C4-2B (cell line): ENCODE results near the gene SERPINA4.

Experiments used
- H3K27ac ChIP-seq: fragments of 450-650 bp; 2 replicates; pipeline ENCODE4 v1.5.1; 2017
- ZFX ChIP-seq: fragments of 450-650 bp; IDR thresholded peaks from 2 replicates; pipeline ENCODE4 v1.6.1; 2017
- TF ChIP-seq, protein P1 (sequence below): fragments of 450-650 bp; conservative IDR thresholded peaks from 2 replicates; pipeline ENCODE4 v1.5.1; 2017; ENCODE audit warnings: mild to moderate bottlenecking

SERPINA4 gene

DNA sequence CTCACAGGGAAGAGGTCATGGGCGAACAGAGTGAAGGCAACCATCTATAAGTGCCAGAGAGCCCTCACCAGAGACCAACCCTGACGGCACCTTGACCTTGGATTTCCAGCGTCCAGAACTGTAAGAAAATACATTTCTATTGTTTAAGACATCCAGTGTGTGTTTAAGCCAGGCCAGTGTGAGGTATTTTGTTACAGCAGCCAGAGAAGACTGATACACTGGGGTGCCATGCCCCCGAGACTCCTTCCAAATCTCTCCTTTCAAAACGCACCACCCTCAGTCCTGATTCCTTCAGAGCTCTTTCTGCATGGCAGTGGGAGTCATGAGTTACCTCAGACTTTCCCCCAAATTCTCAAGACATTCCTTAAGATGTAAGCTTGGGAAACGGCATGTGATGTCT lies 17.5 kb downstream of the SERPINA4 start:
- TF ChIP-seq ZFX = no peak
- TF ChIP-seq, protein P1, sequence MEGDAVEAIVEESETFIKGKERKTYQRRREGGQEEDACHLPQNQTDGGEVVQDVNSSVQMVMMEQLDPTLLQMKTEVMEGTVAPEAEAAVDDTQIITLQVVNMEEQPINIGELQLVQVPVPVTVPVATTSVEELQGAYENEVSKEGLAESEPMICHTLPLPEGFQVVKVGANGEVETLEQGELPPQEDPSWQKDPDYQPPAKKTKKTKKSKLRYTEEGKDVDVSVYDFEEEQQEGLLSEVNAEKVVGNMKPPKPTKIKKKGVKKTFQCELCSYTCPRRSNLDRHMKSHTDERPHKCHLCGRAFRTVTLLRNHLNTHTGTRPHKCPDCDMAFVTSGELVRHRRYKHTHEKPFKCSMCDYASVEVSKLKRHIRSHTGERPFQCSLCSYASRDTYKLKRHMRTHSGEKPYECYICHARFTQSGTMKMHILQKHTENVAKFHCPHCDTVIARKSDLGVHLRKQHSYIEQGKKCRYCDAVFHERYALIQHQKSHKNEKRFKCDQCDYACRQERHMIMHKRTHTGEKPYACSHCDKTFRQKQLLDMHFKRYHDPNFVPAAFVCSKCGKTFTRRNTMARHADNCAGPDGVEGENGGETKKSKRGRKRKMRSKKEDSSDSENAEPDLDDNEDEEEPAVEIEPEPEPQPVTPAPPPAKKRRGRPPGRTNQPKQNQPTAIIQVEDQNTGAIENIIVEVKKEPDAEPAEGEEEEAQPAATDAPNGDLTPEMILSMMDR = no peak

DNA sequence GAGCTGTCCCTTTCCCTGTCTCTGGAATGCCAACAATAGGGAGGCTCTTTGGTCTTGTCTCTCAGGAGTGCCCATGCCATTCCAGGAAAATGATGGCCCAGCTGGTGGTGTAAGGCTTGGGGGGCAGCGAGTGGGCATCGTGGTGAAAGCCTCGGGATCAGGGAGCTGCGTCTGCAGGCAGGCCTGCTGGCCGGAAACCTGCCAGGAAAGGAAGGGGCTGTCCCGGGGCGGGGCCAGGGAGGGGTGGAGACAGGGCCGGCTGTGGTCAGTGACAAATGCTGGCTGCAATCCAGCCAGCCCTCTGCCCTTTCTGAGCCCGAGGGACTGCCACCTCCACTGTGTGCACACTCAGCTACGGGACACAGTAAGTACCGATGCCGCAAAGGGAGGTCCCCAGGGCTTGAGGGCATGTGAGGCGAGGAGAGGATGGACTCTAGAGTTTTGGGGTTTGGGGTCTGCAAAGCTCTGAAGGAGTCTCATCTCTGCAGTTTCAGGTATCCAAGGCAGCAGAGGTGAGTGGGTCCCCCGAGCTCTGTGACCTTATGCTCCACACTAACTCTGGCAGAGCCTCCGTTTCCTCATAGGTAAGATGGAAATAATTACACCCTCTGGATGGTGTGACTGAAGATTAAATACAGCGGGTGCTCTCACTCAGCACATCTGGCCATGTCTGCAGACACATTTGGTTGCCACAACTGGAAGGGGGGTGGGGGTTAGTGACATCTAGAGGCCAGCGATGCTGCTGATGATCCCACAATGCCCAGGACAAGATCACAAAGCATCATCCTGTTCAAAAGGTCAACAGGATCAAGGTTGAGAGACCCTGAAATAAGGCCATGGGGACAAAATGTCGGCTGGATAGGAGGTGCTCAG lies 20.1 kb downstream of the SERPINA4 start, which contains the start of gene SERPINA5:
Gene SERPINA5 (plus strand): TSS at position 300 of the 873 bp plus-strand sequence. CDS start 5,937 bp downstream, outside the sequence.
- TF ChIP-seq, protein P1 = no peak
- no peak for TF ChIP-seq ZFX
- no peak within 1 kb of the TSS for H3K27ac ChIP-seq

More for the DNA sequence above, 17.5 kb downstream of the SERPINA4 start:
- no peak overlapping the region for H3K27ac ChIP-seq

DNA sequence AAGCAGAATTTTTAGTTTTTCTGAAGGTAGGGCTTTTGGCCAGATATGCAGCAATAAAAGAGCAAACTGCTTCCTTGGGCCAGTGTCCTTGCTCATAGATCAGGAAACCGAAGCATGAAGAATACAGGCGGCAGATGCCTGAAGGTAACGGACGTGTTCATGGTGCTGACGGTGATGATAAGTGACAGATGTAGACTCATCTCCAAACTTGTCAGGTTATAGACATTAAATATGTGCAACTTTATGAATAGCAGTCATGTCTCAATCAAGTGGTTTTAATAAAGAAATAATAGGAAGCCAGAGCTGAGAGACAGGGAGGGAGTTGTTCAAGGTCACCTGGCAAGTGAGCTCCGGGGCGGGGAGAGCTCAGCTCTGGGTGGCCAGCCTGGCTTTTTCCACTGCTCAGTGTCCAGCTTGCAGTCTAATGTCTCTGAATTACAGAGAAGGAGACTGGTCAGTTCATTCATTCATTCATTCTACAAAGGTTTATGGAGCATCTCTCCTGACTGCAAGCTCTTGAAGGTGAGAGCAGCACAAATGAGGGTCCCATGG lies 21.0 kb downstream of the SERPINA4 start:
- TF ChIP-seq, protein P1 = no peak
- H3K27ac ChIP-seq = no peak overlapping the region

DNA sequence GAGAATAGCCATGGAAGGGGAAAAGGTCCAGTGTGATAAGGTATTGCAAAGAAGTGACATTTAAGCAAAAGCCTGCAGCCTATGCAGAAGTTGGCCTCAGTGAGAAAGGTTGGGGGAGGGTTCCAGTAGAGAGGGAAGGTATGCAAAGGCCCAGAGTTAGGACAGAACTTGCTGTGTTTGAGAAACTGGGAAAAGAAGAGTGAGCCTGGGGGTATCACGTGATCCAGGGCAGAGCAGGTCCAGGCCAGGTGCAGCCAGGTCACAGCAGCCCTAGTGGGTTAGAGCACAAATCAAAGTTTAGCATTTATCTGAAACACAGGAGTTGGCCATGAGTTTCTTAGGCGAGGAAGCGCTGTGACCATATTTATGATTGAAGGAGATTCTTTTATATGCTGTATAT lies 21.6 kb downstream of the SERPINA4 start:
- TF ChIP-seq, protein P1 = no peak
- no peak for TF ChIP-seq ZFX
- no peak overlapping the region for H3K27ac ChIP-seq

DNA sequence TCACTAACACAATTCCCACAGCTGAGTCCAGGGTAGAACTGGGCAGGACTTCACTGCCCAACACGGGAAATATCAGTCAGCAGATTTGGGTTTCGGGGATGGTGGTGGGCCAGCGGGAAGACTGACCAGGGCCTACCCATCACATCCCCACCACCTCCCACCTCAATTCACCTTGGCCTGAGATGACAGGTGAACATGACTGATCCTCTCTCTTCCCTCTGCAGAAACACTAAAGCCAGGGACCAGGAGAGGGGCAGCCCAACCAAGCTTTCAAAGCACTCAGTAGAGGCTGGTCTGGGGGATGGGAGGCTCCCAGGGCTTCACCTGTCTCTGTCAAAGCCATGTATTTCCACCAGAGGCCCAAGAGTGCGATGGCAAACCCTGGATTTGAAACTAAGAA lies 22.3 kb downstream of the SERPINA4 start:
- no peak overlapping the region for H3K27ac ChIP-seq
- TF ChIP-seq, protein P1 = no peak
- no peak for TF ChIP-seq ZFX

DNA sequence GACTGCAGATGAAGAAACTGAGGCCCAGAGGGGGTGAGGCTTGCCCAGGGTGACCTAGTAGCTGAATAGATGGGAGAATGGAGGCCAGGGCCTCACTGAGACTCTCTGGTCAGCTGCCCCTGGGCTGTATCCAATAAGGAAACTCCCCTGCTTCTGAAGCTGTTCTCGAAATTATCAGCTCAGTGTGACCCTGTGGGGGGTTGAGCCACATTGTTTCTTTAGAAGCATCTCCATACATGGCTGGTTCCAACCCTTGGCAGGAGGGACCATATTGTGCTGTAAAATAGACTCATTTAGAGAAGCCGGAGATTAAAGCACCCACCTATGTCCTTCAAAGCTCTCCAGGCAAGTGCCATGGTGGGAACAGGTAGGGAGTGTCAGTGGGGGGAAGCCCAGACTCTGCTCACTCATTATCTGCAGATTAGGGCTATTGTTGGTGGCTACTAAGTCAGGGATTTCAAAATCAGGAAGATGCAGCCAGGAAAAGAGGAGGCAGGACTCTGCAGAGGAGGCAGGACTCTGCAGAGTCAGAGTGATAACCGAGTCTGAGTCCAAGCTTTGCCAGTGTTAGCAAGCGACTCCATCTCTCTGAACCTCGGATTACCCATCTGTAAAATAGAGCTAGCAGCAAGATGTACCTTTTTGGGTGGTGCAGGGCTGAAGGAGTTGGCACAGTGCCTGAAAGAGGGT lies 23.5 kb downstream of the SERPINA4 start:
- TF ChIP-seq ZFX = no peak
- TF ChIP-seq, protein P1 = no peak
- H3K27ac ChIP-seq = no peak overlapping the region

DNA sequence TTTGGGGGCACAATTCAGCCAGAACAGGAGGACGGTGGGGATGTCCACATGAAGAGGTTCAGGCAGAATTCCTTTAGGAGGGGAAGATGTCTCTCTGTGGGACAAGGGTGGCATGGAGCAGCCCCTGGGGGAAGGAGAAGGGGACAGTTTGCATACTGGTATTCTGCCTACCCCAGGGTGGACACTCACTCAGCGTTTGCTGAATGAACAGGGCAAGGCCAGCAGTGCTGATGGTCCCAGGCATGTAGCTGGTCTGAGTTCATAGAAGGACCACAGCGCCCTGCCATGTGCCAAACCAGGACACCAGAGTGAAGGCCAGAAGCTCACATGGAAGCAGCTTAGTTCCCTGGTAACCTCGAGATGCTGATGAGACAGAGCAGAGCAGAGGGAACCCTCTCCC lies 25.4 kb downstream of the SERPINA4 start:
- TF ChIP-seq, protein P1 = no peak
- TF ChIP-seq ZFX = no peak
- no peak overlapping the region for H3K27ac ChIP-seq
